Activated naive CD4-positive, alpha-beta T cell treated with Interleukin-2 at 50 U/mL for 16 hours (primary cell): ENCODE measurements around the gene NIP7.

Source experiments
- DNase-seq: peaks from one replicate; pipeline ENCODE4 v3.0.0-alpha.2; 2020

Gene NIP7

GRCh38 chr16:69319381-69319780, 20.2 kb upstream of the NIP7 start:
- DNase-seq: no peak

GRCh38 chr16:69319826-69320739, 19.5 kb upstream of the NIP7 start:
- DNase-seq: no peak

- no peak for DNase-seq
These were observed 18.9 kb upstream of the NIP7 start for GRCh38 chr16:69320740-69321073.

GRCh38 chr16:69321080-69321479, 18.5 kb upstream of the NIP7 start:
- no peak for DNase-seq

- no peak for DNase-seq
These were observed 17.2 kb upstream of the NIP7 start for GRCh38 chr16:69322343-69322742.

GRCh38 chr16:69323415-69323814, 16.2 kb upstream of the NIP7 start:
- no peak for DNase-seq

GRCh38 chr16:69324013-69324531, 15.5 kb upstream of the NIP7 start:
- DNase-seq: no peak

GRCh38 chr16:69324585-69325253, 14.9 kb upstream of the NIP7 start:
- DNase-seq: no peak

GRCh38 chr16:69325784-69326171, 13.8 kb upstream of the NIP7 start:
- DNase-seq: no peak

- no peak for DNase-seq
These were observed 13.2 kb upstream of the NIP7 start for GRCh38 chr16:69326172-69326873.

- no peak for DNase-seq
These were observed 11.8 kb upstream of the NIP7 start for GRCh38 chr16:69327585-69328310.

- no peak for DNase-seq
These were observed 10.7 kb upstream of the NIP7 start for GRCh38 chr16:69328854-69329316.

- no peak for DNase-seq
These were observed 9.9 kb upstream of the NIP7 start for GRCh38 chr16:69329369-69330285.

GRCh38 chr16:69330286-69331109, 9.1 kb upstream of the NIP7 start, which contains the start of gene PDF:
TSS of gene PDF (minus strand) at chr16:69330588. CDS start at chr16:69330570, 18 bp downstream.
- peak; percentile 87 for DNase-seq

GRCh38 chr16:69334696-69335095, 4.9 kb upstream of the NIP7 start:
- DNase-seq: no peak

GRCh38 chr16:69338557-69339288, 849 bp upstream of the NIP7 start:
- no peak for DNase-seq

- no peak for DNase-seq
These were observed 598 bp downstream of the NIP7 start for GRCh38 chr16:69340095-69340644.

- DNase-seq: no peak
These were observed 4.6 kb downstream of the NIP7 start for GRCh38 chr16:69344171-69344570.

- DNase-seq: no peak
These were observed 6.4 kb downstream of the NIP7 start for GRCh38 chr16:69345923-69346322.
